Activated T-helper 1 cell treated with anti-CD3 and anti-CD28 coated beads, Interleukin-2, amount 50 U/mL, for 16 hours (primary cell): Measurements from ENCODE around the gene EIF2A.
"Not testable (repeated sequence)": the region's sequence is repeated elsewhere in the genome, so short reads cannot be mapped to it uniquely, and the experiment has no call there.

Experiments
- DNase-seq, 2 donors: peaks; one replicate each; pipeline ENCODE4 v3.0.0-alpha.2; 2020; ENCODE audit warnings: low read depth in 1 of 2, low spot score in 1 of 2

Gene EIF2A

GRCh38 chr3:150600647-150601530 is 54.3 kb downstream of the EIF2A start:
- DNase-seq: not testable (repeated sequence)

GRCh38 chr3:150602426-150603152 is 56.0 kb downstream of the EIF2A start:
- no peak for DNase-seq

- peak; percentile 86 to 93 for DNase-seq
Measured at GRCh38 chr3:150603153-150603979, 56.8 kb downstream of the EIF2A start, which contains the start of gene SELENOT. Gene SELENOT (plus strand): TSS chr3:150603321. CDS start chr3:150603363, 42 bp downstream.

GRCh38 chr3:150603980-150604319 is 57.4 kb downstream of the EIF2A start:
- no peak for DNase-seq

- no peak for DNase-seq
Measured at GRCh38 chr3:150605998-150606641, 59.5 kb downstream of the EIF2A start.

- DNase-seq: no peak
Measured at GRCh38 chr3:150607267-150608065, 60.9 kb downstream of the EIF2A start.

GRCh38 chr3:150609988-150610387 is 63.4 kb downstream of the EIF2A start:
- DNase-seq: no peak

GRCh38 chr3:150610785-150611184 is 64.2 kb downstream of the EIF2A start:
- DNase-seq: no peak

- no peak for DNase-seq
Measured at GRCh38 chr3:150611666-150612065, 65.1 kb downstream of the EIF2A start.

- no peak for DNase-seq
Measured at GRCh38 chr3:150612494-150612893, 65.9 kb downstream of the EIF2A start.

GRCh38 chr3:150613034-150613433 is 66.4 kb downstream of the EIF2A start:
- DNase-seq: no peak

- no peak for DNase-seq
Measured at GRCh38 chr3:150613709-150614480, 67.3 kb downstream of the EIF2A start.

- no peak for DNase-seq
Measured at GRCh38 chr3:150620002-150620689, 73.6 kb downstream of the EIF2A start.

- DNase-seq: not testable (repeated sequence)
Measured at GRCh38 chr3:150622955-150623354, 76.4 kb downstream of the EIF2A start.

GRCh38 chr3:150623945-150624344 is 77.4 kb downstream of the EIF2A start:
- DNase-seq: no peak

- no peak for DNase-seq
Measured at GRCh38 chr3:150626148-150626930, 79.8 kb downstream of the EIF2A start.

GRCh38 chr3:150627557-150627956 is 81.0 kb downstream of the EIF2A start:
- no peak for DNase-seq
